ENCODE measurements around the gene SLC12A7.
"Not testable (repeated sequence)": the region's sequence is repeated elsewhere in the genome, so short reads cannot be mapped to it uniquely, and the experiment has no call there.

Gene SLC12A7

GRCh38 chr5:1031306-1031959 lies 80.4 kb downstream of the SLC12A7 start:
- DNase-seq (ENCODE audit: low read depth, low spot score) = no peak
- H3K27ac ChIP-seq = no peak overlapping the region

- H3K27ac ChIP-seq = no peak overlapping the region
These were observed 81.0 kb downstream of the SLC12A7 start for GRCh38 chr5:1030801-1031271.

GRCh38 chr5:1029945-1030625 lies 81.8 kb downstream of the SLC12A7 start:
- no peak overlapping the region for H3K27ac ChIP-seq
- DNase-seq (ENCODE audit: low read depth, low spot score) = no peak

More at GRCh38 chr5:1030801-1031271, 81.0 kb downstream of the SLC12A7 start:
- DNase-seq (ENCODE audit: low read depth, low spot score) = no peak

GRCh38 chr5:1029282-1029944 lies 82.5 kb downstream of the SLC12A7 start:
- DNase-seq (ENCODE audit: low read depth, low spot score) = no peak
- no peak overlapping the region for H3K27ac ChIP-seq

- no peak for DNase-seq (ENCODE audit: low read depth, low spot score)
- no peak overlapping the region for H3K27ac ChIP-seq
These were observed 83.2 kb downstream of the SLC12A7 start for GRCh38 chr5:1028481-1029281.

GRCh38 chr5:1027631-1028441 lies 84.0 kb downstream of the SLC12A7 start:
- H3K27ac ChIP-seq = no peak overlapping the region
- DNase-seq (ENCODE audit: low read depth, low spot score) = no peak

- DNase-seq (ENCODE audit: low read depth, low spot score) = no peak
- H3K27ac ChIP-seq = no peak overlapping the region
These were observed 84.9 kb downstream of the SLC12A7 start for GRCh38 chr5:1026700-1027621.

GRCh38 chr5:1021969-1022336 lies 89.9 kb downstream of the SLC12A7 start:
- DNase-seq (ENCODE audit: low read depth, low spot score); H3K27ac ChIP-seq: not testable (repeated sequence)

- no peak for DNase-seq (ENCODE audit: low read depth, low spot score)
These were observed 90.5 kb downstream of the SLC12A7 start for GRCh38 chr5:1021136-1021968.

GRCh38 chr5:1020452-1020961 lies 91.4 kb downstream of the SLC12A7 start:
- no peak for DNase-seq (ENCODE audit: low read depth, low spot score)
- H3K27ac ChIP-seq = no peak overlapping the region

More at GRCh38 chr5:1021136-1021968, 90.5 kb downstream of the SLC12A7 start:
- H3K27ac ChIP-seq = no peak overlapping the region

GRCh38 chr5:1019001-1019905 lies 92.6 kb downstream of the SLC12A7 start:
- no peak for DNase-seq (ENCODE audit: low read depth, low spot score)
- H3K27ac ChIP-seq = no peak overlapping the region

GRCh38 chr5:1018596-1018995 lies 93.3 kb downstream of the SLC12A7 start:
- DNase-seq (ENCODE audit: low read depth, low spot score) = no peak
- no peak overlapping the region for H3K27ac ChIP-seq

- no peak overlapping the region for H3K27ac ChIP-seq
- no peak for DNase-seq (ENCODE audit: low read depth, low spot score)
These were observed 94.0 kb downstream of the SLC12A7 start for GRCh38 chr5:1017691-1018455.

- no peak for DNase-seq (ENCODE audit: low read depth, low spot score)
- no peak overlapping the region for H3K27ac ChIP-seq
These were observed 94.8 kb downstream of the SLC12A7 start for GRCh38 chr5:1017056-1017455.

- no peak for DNase-seq (ENCODE audit: low read depth, low spot score)
- no peak overlapping the region for H3K27ac ChIP-seq
These were observed 95.4 kb downstream of the SLC12A7 start for GRCh38 chr5:1016476-1016875.

GRCh38 chr5:1016036-1016435 lies 95.8 kb downstream of the SLC12A7 start:
- H3K27ac ChIP-seq = no peak overlapping the region
- DNase-seq (ENCODE audit: low read depth, low spot score) = no peak
